Transverse colon (tissue), 4 donors: ENCODE data around the gene BMP7. TPM values are rescaled to one million over a fixed set of nuclear protein-coding genes. Genes with fewer than 3 reads are reported as not detected.

Experiments used
- DNase-seq: peaks from one replicate; pipeline ENCODE4 v3.0.0-alpha.2; 2019
- H3K27ac ChIP-seq, 4 donors: fragments of 200-600 bp; sonication (generic); 2 replicates each; pipeline ENCODE4 v1.5.1; 2016 to 2018; ENCODE audit warnings: inconsistent platforms in 4 of 4
- H3K27me3 ChIP-seq: fragments of 200-600 bp; sonication (generic); 2 replicates; pipeline ENCODE4 v1.5.1; 2017; ENCODE audit warnings: inconsistent platforms
- H3K36me3 ChIP-seq, 4 donors: fragments of 200-600 bp; sonication (generic); 2 replicates each; pipeline ENCODE4 v1.5.1; 2017 to 2019; ENCODE audit warnings: inconsistent platforms in 4 of 4
- H3K4me1 ChIP-seq, 4 donors: fragments of 200-600 bp; sonication (generic); 2 replicates each; pipeline ENCODE4 v1.5.1; 2017 to 2020; ENCODE audit warnings: inconsistent platforms in 4 of 4
- H3K4me3 ChIP-seq, 4 donors: fragments of 200-600 bp; sonication (generic); 1 replicate in 1 of 4; 2 replicates in 3 of 4; pipeline versions ENCODE4 v1.5.1 to v1.6.1; 2017 to 2019; ENCODE audit warnings: inconsistent platforms in 4 of 4
- H3K9me3 ChIP-seq, 2 donors: fragments of 200-600 bp; sonication (generic); 2 replicates each; pipeline ENCODE4 v1.5.1; 2017 to 2019; ENCODE audit warnings: inconsistent platforms in 2 of 2
- CTCF ChIP-seq, 5 experiments: fragments of 200-600 bp in 3 of 5; fragments of 450-650 bp in 2 of 5; sonication (generic) in 3 of 5; IDR thresholded peaks; 1 replicate in 2 of 5; 2 replicates in 3 of 5; pipeline ENCODE4 v1.5.1; 2016 to 2017; ENCODE audit warnings: antibody characterized with exemption in 5 of 5, inconsistent platforms in 3 of 5, mild to moderate bottlenecking in 2 of 5, moderate library complexity in 1 of 5
- EP300 ChIP-seq: sonication (generic); formaldehyde crosslinking; IDR thresholded peaks from one replicate; pipeline ENCODE4 v1.6.1; 2017; ENCODE audit warnings: antibody characterized with exemption, low read depth
- POLR2A ChIP-seq: fragments of 450-650 bp; IDR thresholded peaks from one replicate; pipeline ENCODE4 v1.6.1; 2016; ENCODE audit warnings: antibody characterized with exemption, mild to moderate bottlenecking, moderate library complexity
- POLR2AphosphoS5 ChIP-seq, 3 donors: sonication (generic); formaldehyde crosslinking; IDR thresholded peaks; one replicate each; pipeline ENCODE4 v1.6.1; 2016; ENCODE audit warnings: antibody characterized with exemption in 3 of 3
- WGBS, 2 donors: methylation state at CpG; one replicate each; pipeline ENCODE4 v1.1.5; 2018; ENCODE audit warnings: low coverage in 1 of 2; 5-methylcytosine and 5-hydroxymethylcytosine counted together
- in situ Hi-C, 4 donors: fragments of 200-750 bp; cut with MboI; loops; one replicate each; pipeline versions ENCODE4 v1.15.0 to v1.15.1; 2017; ENCODE audit warnings: low sequenced_read_pairs in 3 of 4, low pct_ligation_motif_present in 1 of 4, low pct_unique_long_range_greater_than_20kb in 1 of 4
- intact Hi-C: fragments of 100-400 bp; cut with DNase I; formaldehyde crosslinking; loops from one replicate; pipeline ENCODE4 v1.15.1; 2023; ENCODE audit warnings: low total_unique reads
- total RNA-seq, 4 donors: library from RNA; depleted of rRNA; stranded (reverse); fragments of >200 nt; gene quantifications; one replicate each; pipeline ENCODE4 v1.1.0, GENCODE V29; 2016

Gene BMP7
- total RNA-seq, 4 donors from 2014 or later, result 1.4 to 2.2 (median 1.5) TPM; not detected in 1

- H3K4me1 ChIP-seq, result no peaks in the 10 kb centered on the region
- H3K27me3 ChIP-seq, result no peaks in the 10 kb centered on the region
- no peak overlapping the region for H3K4me3 ChIP-seq
- DNase-seq, result no peak
- no peaks in the 10 kb centered on the region for H3K36me3 ChIP-seq
- intact Hi-C loops (no loop called here), in situ Hi-C loops (no loop called here)
- 86% methylated on average over 10 of the region's 10 CpGs; no CpG with 5 or more reads in 1 of the 2 donors for WGBS, 2 donors
- no peaks in the 10 kb centered on the region for H3K9me3 ChIP-seq
- no peak for TF ChIP-seq POLR2AphosphoS5 (IDR thresholded peaks at IDR 0.05)
- no peak for TF ChIP-seq EP300
- no peak for TF ChIP-seq CTCF (IDR thresholded peaks at IDR 0.05)
- TF ChIP-seq POLR2A, result no peak
- H3K27ac ChIP-seq, result no peak overlapping the region
Observed at GRCh38 chr20:57180387-57180786, 86.1 kb downstream of the BMP7 start.

DNA sequence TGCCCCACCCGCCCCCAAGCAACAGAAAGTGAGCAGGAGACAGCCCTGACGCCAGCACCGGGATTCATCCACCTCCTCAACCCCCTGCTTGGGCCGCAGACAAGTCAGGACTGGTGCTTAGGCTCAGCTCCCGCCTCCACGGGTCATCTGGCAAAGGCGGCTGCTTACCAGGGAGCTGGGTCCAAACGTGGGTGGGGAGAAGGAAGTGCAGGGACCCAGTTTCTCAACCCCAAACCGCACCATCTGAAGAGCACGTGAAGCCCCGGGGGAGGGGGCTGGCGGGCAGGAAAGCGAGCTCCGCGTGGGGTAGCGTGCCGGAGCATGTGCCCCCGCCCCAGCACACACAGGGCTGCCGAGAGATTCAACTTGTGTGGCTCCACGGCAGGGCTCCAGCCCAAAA lies 87.2 kb downstream of the BMP7 start:
- WGBS, 2 donors, result 79% methylated on average over 20 of the region's 20 CpGs; no CpG with 5 or more reads in 1 of the 2 donors
- in situ Hi-C loops, result no loop called here

GRCh38 chr20:57178582-57179111 lies 87.8 kb downstream of the BMP7 start:
- H3K9me3 ChIP-seq, result no peaks in the 10 kb centered on the region
- intact Hi-C loops (no loop called here), in situ Hi-C loops (no loop called here)
- no peak overlapping the region for H3K27ac ChIP-seq
- DNase-seq, result no peak
- no peak for TF ChIP-seq POLR2A
- no peak for TF ChIP-seq EP300
- TF ChIP-seq POLR2AphosphoS5 (IDR thresholded peaks at IDR 0.05), result no peak
- TF ChIP-seq CTCF (IDR thresholded peaks at IDR 0.05), result no peak
- WGBS, 2 donors, result 81 to 100% methylated on average over 2 to 8 of the region's 8 CpGs
- H3K36me3 ChIP-seq, result no peaks in the 10 kb centered on the region
- H3K27me3 ChIP-seq, result no peaks in the 10 kb centered on the region
- H3K4me3 ChIP-seq, result no peak overlapping the region
- H3K4me1 ChIP-seq, result no peaks in the 10 kb centered on the region

More for the DNA sequence above, 87.2 kb downstream of the BMP7 start:
- Histone ChIP-seq H3K9me3 (no peaks in the 10 kb centered on the region), H3K27me3 (no peaks in the 10 kb centered on the region), H3K4me3 (no peak overlapping the region), H3K4me1 (no peaks in the 10 kb centered on the region), H3K36me3 (no peaks in the 10 kb centered on the region), H3K27ac (no peak overlapping the region)
- intact Hi-C loops, result no loop called here
- no peak for TF ChIP-seq POLR2A
- TF ChIP-seq CTCF (IDR thresholded peaks at IDR 0.05), result no peak
- no peak for TF ChIP-seq POLR2AphosphoS5 (IDR thresholded peaks at IDR 0.05)
- TF ChIP-seq EP300, result no peak
- DNase-seq, result no peak

- 89% methylated on average over 19 of the region's 19 CpGs; no CpG with 5 or more reads in 1 of the 2 donors for WGBS, 2 donors
- in situ Hi-C loops, result no loop called here
- intact Hi-C loops, result no loop called here
Observed at GRCh38 chr20:57177636-57178280, 88.7 kb downstream of the BMP7 start.

More at GRCh38 chr20:57177636-57178280, 88.7 kb downstream of the BMP7 start:
- Histone ChIP-seq H3K27ac (no peak overlapping the region), H3K27me3 (no peaks in the 10 kb centered on the region), H3K4me3 (no peak overlapping the region), H3K4me1 (no peaks in the 10 kb centered on the region), H3K9me3 (no peaks in the 10 kb centered on the region), H3K36me3 (no peaks in the 10 kb centered on the region)
- TF ChIP-seq EP300 (no peak), POLR2A (no peak), CTCF (IDR thresholded peaks at IDR 0.05) (no peak), POLR2AphosphoS5 (IDR thresholded peaks at IDR 0.05) (no peak)
- DNase-seq, result no peak
